ENCODE measurements around the gene PIGU. TPM values are rescaled to one million over a fixed set of nuclear protein-coding genes. Genes with fewer than 3 reads are reported as not detected.
"Not testable (repeated sequence)": the region's sequence is repeated elsewhere in the genome, so short reads cannot be mapped to it uniquely, and the experiment has no call there.

PIGU gene
- total RNA-seq, 1 donor from 2014 or later = 17.7 TPM

GRCh38 chr20:34624629-34625028 lies 52.3 kb downstream of the PIGU start:
- DNase-seq (ENCODE audit: extremely low read depth, low read depth, low spot score) = no peak

- no peak for DNase-seq (ENCODE audit: extremely low read depth, low read depth, low spot score)
These were observed 54.0 kb downstream of the PIGU start for GRCh38 chr20:34622821-34623451.

- DNase-seq (ENCODE audit: extremely low read depth, low read depth, low spot score) = no peak
These were observed 55.2 kb downstream of the PIGU start for GRCh38 chr20:34621383-34622367.

GRCh38 chr20:34621036-34621343 lies 55.9 kb downstream of the PIGU start:
- DNase-seq (ENCODE audit: extremely low read depth, low read depth, low spot score) = no peak

- no peak for DNase-seq (ENCODE audit: extremely low read depth, low read depth, low spot score)
These were observed 58.2 kb downstream of the PIGU start for GRCh38 chr20:34618676-34619075.

- DNase-seq (ENCODE audit: extremely low read depth, low read depth, low spot score) = not testable (repeated sequence)
These were observed 60.0 kb downstream of the PIGU start for GRCh38 chr20:34616913-34617312.

GRCh38 chr20:34615477-34615876 lies 61.4 kb downstream of the PIGU start:
- no peak for DNase-seq (ENCODE audit: extremely low read depth, low read depth, low spot score)

GRCh38 chr20:34611976-34612375 lies 64.9 kb downstream of the PIGU start:
- DNase-seq (ENCODE audit: extremely low read depth, low read depth, low spot score) = not testable (repeated sequence)

- DNase-seq (ENCODE audit: extremely low read depth, low read depth, low spot score) = no peak
These were observed 69.8 kb downstream of the PIGU start for GRCh38 chr20:34607066-34607465.

- no peak for DNase-seq (ENCODE audit: extremely low read depth, low read depth, low spot score)
These were observed 71.7 kb downstream of the PIGU start for GRCh38 chr20:34604980-34605788.

GRCh38 chr20:34600892-34601653 lies 75.8 kb downstream of the PIGU start:
- DNase-seq (ENCODE audit: extremely low read depth, low read depth, low spot score) = no peak

GRCh38 chr20:34595377-34596184 lies 81.3 kb downstream of the PIGU start:
- DNase-seq (ENCODE audit: extremely low read depth, low read depth, low spot score) = no peak

- DNase-seq (ENCODE audit: extremely low read depth, low read depth, low spot score) = no peak
These were observed 90.3 kb downstream of the PIGU start for GRCh38 chr20:34586488-34587163.

GRCh38 chr20:34585019-34585418 lies 91.9 kb downstream of the PIGU start:
- DNase-seq (ENCODE audit: extremely low read depth, low read depth, low spot score) = no peak

- no peak for DNase-seq (ENCODE audit: extremely low read depth, low read depth, low spot score)
These were observed 93.3 kb downstream of the PIGU start for GRCh38 chr20:34583544-34583943.

GRCh38 chr20:34582911-34583310 lies 94.0 kb downstream of the PIGU start:
- DNase-seq (ENCODE audit: extremely low read depth, low read depth, low spot score) = no peak

- DNase-seq (ENCODE audit: extremely low read depth, low read depth, low spot score) = no peak
These were observed 94.7 kb downstream of the PIGU start for GRCh38 chr20:34582221-34582620.

- no peak for DNase-seq (ENCODE audit: extremely low read depth, low read depth, low spot score)
These were observed 95.3 kb downstream of the PIGU start for GRCh38 chr20:34581341-34582184.
